22Rv1 (cell line): ENCODE measurements around the gene NDUFB8.

Source experiments
- CTCF ChIP-seq: fragments of 450-650 bp; IDR thresholded peaks from 2 replicates; pipeline ENCODE4 v1.5.1; 2017; ENCODE audit warnings: mild to moderate bottlenecking
- ZFX ChIP-seq: fragments of 450-650 bp; IDR thresholded peaks from 2 replicates; pipeline ENCODE4 v1.6.1; 2017; ENCODE audit warnings: antibody characterized with exemption, borderline replicate concordance

- TF ChIP-seq CTCF: no peak
- TF ChIP-seq ZFX: no peak
These were observed 49.7 kb downstream of the NDUFB8 start for GRCh38 chr10:100480002-100480401.
